ENCODE results near the gene S100A10.

- no peak for TF ChIP-seq CTCF (IDR thresholded peaks at IDR 0.05; ENCODE audit: insufficient read depth, low read length)
- TF ChIP-seq POLR2AphosphoS5 (IDR thresholded peaks at IDR 0.05; ENCODE audit: low read depth): no peak
- TF ChIP-seq REST (IDR thresholded peaks at IDR 0.05; ENCODE audit: insufficient replicate concordance, low read depth): no peak
Observed at GRCh38 chr1:152007047-152007446, 13.4 kb upstream of the S100A10 start.
